ENCODE measurements around the gene XPO6.

- no peak for TF ChIP-seq CTCF (IDR thresholded peaks at IDR 0.05; ENCODE audit: poor library complexity, severe bottlenecking)
- TF ChIP-seq EP300 (conservative IDR thresholded peaks at IDR 0.05; ENCODE audit: poor library complexity, severe bottlenecking) = no peak
- TF ChIP-seq POLR2AphosphoS5 (IDR thresholded peaks at IDR 0.05) = no peak
- no peak for TF ChIP-seq EZH2 (IDR thresholded peaks at IDR 0.05; ENCODE audit: borderline replicate concordance, insufficient read depth, low read length, poor library complexity, severe bottlenecking)
- TF ChIP-seq REST (IDR thresholded peaks at IDR 0.05; ENCODE audit: borderline replicate concordance) = no peak
- TF ChIP-seq SMC3 (conservative IDR thresholded peaks at IDR 0.05; ENCODE audit: poor library complexity) = no peak
- TF ChIP-seq TAF1 (IDR thresholded peaks at IDR 0.05; ENCODE audit: low read depth) = no peak
These were observed 30.2 kb upstream of the XPO6 start for GRCh38 chr16:28241924-28242323.
